ENCODE results near the gene ITGA6.
A peak's percentile ranks its signal among the peaks of the same experiment; 100 is the strongest.

The ITGA6 gene

GRCh38 chr2:172464400-172465129 is 37.2 kb downstream of the ITGA6 start:
- H3K4me3 ChIP-seq (ENCODE audit: low read depth, low read length), result no peak overlapping the region
- H3K36me3 ChIP-seq, result no peaks in the 10 kb centered on the region
- H3K27ac ChIP-seq, result no peak overlapping the region
- no peak for TF ChIP-seq CTCF (IDR thresholded peaks at IDR 0.05; ENCODE audit: low read depth, low read length)
- DNase-seq, result no peak
- no peaks in the 10 kb centered on the region for H3K9me3 ChIP-seq (ENCODE audit: severe bottlenecking)
- H3K27me3 ChIP-seq (ENCODE audit: insufficient read depth, low read depth, severe bottlenecking), result peaks cover 5% of the 10 kb centered on the region

GRCh38 chr2:172465417-172466334 is 38.3 kb downstream of the ITGA6 start:
- Histone ChIP-seq H3K27ac (no peak overlapping the region), H3K27me3 (ENCODE audit: insufficient read depth, low read depth, severe bottlenecking) (peaks cover 5% of the 10 kb centered on the region), H3K36me3 (no peaks in the 10 kb centered on the region), H3K4me3 (ENCODE audit: low read depth, low read length) (peak overlapping the region; percentile 38), H3K9me3 (ENCODE audit: severe bottlenecking) (no peaks in the 10 kb centered on the region)
- peak; percentile 73 for DNase-seq
- peak; percentile 60 for TF ChIP-seq CTCF (IDR thresholded peaks at IDR 0.05; ENCODE audit: low read depth, low read length)

GRCh38 chr2:172467382-172467781 is 40.0 kb downstream of the ITGA6 start:
- H3K27me3 ChIP-seq (ENCODE audit: insufficient read depth, low read depth, severe bottlenecking), result peaks cover 5% of the 10 kb centered on the region
- no peak overlapping the region for H3K27ac ChIP-seq
- H3K36me3 ChIP-seq, result no peaks in the 10 kb centered on the region
- no peak for DNase-seq
- H3K9me3 ChIP-seq (ENCODE audit: severe bottlenecking), result no peaks in the 10 kb centered on the region
- TF ChIP-seq CTCF (IDR thresholded peaks at IDR 0.05; ENCODE audit: low read depth, low read length), result peak; percentile 62
- no peak overlapping the region for H3K4me3 ChIP-seq (ENCODE audit: low read depth, low read length)

- Histone ChIP-seq H3K27me3 (ENCODE audit: insufficient read depth, low read depth, severe bottlenecking) (no peaks in the 10 kb centered on the region), H3K36me3 (no peaks in the 10 kb centered on the region), H3K9me3 (ENCODE audit: severe bottlenecking) (no peaks in the 10 kb centered on the region), H3K4me3 (ENCODE audit: low read depth, low read length) (no peak overlapping the region), H3K27ac (no peak overlapping the region)
- TF ChIP-seq CTCF (IDR thresholded peaks at IDR 0.05; ENCODE audit: low read depth, low read length), result no peak
- no peak for DNase-seq
Measured at GRCh38 chr2:172470958-172471922, 43.9 kb downstream of the ITGA6 start.

GRCh38 chr2:172472446-172473033 is 45.2 kb downstream of the ITGA6 start:
- Histone ChIP-seq H3K9me3 (ENCODE audit: severe bottlenecking) (no peaks in the 10 kb centered on the region), H3K27me3 (ENCODE audit: insufficient read depth, low read depth, severe bottlenecking) (no peaks in the 10 kb centered on the region), H3K27ac (no peak overlapping the region), H3K4me3 (ENCODE audit: low read depth, low read length) (no peak overlapping the region), H3K36me3 (no peaks in the 10 kb centered on the region)
- TF ChIP-seq CTCF (IDR thresholded peaks at IDR 0.05; ENCODE audit: low read depth, low read length), result no peak
- no peak for DNase-seq
